ENCODE results near the gene PTTG1. TPM values are rescaled to one million over a fixed set of nuclear protein-coding genes. Genes with fewer than 3 reads are reported as not detected.

Gene PTTG1
- total RNA-seq, 4 donors from 2014 or later: 9.1 to 36.3 (median 14.4) TPM

DNA sequence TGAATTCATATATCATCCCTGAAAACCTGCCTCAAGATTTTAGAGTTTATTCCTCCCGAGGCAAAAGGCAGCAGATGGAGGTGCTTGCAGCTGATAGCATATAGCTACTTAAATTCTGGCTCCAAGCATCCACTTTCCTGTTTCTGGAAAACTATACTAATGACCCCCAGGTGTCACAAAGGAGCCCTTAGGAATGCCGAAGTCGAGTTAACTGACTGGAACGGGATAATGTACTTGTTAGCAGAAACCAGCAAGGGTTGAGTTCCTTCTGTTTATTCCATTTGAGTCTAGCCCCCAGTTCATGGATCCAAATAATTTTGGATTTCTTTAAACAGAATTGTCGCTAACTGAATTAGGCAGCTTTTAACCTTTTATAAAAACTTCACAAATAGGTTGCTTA lies 44.5 kb downstream of the PTTG1 start:
- Histone ChIP-seq H3K4me1 (peaks cover 0 to 20% (median 2%) of the 10 kb centered on the region in 4 donors), H3K9me3 (no peaks in the 10 kb centered on the region), H3K4me3 (no peak overlapping the region), H3K36me3 (no peaks in the 10 kb centered on the region), H3K27me3 (no peaks in the 10 kb centered on the region), H3K27ac (no peak overlapping the region)
- no peak for DNase-seq
- TF ChIP-seq, protein P1, sequence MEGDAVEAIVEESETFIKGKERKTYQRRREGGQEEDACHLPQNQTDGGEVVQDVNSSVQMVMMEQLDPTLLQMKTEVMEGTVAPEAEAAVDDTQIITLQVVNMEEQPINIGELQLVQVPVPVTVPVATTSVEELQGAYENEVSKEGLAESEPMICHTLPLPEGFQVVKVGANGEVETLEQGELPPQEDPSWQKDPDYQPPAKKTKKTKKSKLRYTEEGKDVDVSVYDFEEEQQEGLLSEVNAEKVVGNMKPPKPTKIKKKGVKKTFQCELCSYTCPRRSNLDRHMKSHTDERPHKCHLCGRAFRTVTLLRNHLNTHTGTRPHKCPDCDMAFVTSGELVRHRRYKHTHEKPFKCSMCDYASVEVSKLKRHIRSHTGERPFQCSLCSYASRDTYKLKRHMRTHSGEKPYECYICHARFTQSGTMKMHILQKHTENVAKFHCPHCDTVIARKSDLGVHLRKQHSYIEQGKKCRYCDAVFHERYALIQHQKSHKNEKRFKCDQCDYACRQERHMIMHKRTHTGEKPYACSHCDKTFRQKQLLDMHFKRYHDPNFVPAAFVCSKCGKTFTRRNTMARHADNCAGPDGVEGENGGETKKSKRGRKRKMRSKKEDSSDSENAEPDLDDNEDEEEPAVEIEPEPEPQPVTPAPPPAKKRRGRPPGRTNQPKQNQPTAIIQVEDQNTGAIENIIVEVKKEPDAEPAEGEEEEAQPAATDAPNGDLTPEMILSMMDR (IDR thresholded peaks at IDR 0.05): no peak
- TF ChIP-seq POLR2A (IDR thresholded peaks at IDR 0.05): no peak

DNA sequence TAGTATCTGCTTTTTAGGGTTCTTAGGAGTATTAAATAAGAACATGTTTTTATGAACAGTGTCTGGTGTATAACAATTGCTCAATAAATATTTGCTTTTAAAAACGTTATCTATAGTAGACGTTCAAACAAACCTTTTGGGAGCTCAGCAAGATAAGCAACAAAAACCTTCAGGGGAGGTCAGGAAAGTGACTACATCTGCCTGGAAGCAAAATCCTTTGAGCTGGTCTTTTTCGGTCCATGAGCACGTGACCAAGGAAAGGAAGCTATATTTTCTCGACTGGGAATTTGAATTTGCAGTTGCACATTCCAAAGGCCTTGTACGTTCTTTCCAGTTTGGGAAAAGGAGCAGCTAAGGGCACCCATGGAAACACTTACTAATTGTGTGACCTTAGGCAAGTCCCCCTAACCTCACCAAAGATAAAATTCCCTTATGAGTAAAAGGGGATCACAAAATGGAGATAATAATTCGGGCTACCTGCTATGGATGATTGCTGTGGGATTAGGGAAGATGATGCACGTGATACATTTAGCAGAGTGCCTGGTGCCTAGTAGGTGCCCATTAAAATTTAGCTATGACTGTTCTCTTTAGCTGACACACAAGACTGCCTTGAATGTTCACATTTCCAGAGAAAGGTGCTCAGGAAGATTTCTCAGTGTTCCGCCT lies 45.4 kb downstream of the PTTG1 start:
- DNase-seq: no peak
- Histone ChIP-seq H3K27me3 (no peaks in the 10 kb centered on the region), H3K4me1 (peaks cover 0 to 19% (median 2%) of the 10 kb centered on the region in 4 donors), H3K4me3 (peak overlapping the region in 3 of 4 donors; percentile 35 to 52 (median 49)), H3K27ac (peak overlapping the region in 3 of 4 donors; percentile 36 to 71 (median 36)), H3K9me3 (no peaks in the 10 kb centered on the region), H3K36me3 (no peaks in the 10 kb centered on the region)
- TF ChIP-seq POLR2A (IDR thresholded peaks at IDR 0.05): no peak
- TF ChIP-seq, protein P1 (IDR thresholded peaks at IDR 0.05): no peak

DNA sequence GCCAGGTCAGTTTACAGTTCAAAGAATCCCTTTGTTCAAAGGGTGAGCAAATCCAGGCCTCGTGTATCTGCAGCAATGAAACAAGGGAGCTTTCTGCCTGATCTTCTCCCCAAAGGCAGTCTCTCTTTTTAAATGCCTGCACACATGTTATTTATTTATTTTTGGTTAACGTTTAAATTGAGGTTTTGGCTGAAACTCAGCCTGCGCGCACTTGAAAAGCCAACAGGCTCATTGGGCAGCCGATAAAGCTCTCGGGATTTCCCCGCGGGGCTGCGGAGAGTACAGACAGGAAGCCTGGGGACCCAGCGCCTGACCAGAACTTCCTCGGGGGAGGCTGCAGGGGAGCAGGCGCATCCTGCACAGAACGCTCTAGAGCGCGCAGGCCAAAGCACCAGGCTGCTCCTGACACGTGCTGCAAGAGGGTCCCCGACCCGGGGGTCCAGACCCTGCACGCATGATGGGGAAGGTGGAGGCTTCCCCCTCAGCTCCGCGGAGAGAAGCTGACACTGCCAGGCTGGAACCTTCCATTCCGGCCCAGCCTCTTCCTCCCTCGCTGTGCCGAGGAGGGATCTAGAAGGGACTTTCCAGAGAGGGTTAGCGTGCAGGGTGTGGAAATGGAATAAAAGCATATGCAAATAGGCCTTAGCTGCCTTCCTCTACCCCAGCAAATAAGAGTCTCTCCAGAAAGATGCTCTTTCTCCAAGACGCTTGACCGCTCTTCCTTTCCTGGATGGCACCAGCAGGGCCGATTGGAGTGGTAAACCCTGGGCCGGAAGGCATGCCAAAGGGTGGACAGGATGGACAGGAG lies 46.1 kb downstream of the PTTG1 start:
- no peaks in the 10 kb centered on the region for H3K36me3 ChIP-seq
- H3K4me1 ChIP-seq: peaks cover 0 to 17% (median 2%) of the 10 kb centered on the region in 4 donors
- DNase-seq: peak; percentile 68 to 91 (median 82)
- no peaks in the 10 kb centered on the region for H3K27me3 ChIP-seq
- no peak for TF ChIP-seq POLR2A (IDR thresholded peaks at IDR 0.05)
- TF ChIP-seq, protein P1 (IDR thresholded peaks at IDR 0.05): no peak
- peak overlapping the region; percentile 29 to 52 (median 42) for H3K4me3 ChIP-seq
- peak overlapping the region in 3 of 4 donors; percentile 36 to 71 (median 36) for H3K27ac ChIP-seq
- no peaks in the 10 kb centered on the region for H3K9me3 ChIP-seq

DNA sequence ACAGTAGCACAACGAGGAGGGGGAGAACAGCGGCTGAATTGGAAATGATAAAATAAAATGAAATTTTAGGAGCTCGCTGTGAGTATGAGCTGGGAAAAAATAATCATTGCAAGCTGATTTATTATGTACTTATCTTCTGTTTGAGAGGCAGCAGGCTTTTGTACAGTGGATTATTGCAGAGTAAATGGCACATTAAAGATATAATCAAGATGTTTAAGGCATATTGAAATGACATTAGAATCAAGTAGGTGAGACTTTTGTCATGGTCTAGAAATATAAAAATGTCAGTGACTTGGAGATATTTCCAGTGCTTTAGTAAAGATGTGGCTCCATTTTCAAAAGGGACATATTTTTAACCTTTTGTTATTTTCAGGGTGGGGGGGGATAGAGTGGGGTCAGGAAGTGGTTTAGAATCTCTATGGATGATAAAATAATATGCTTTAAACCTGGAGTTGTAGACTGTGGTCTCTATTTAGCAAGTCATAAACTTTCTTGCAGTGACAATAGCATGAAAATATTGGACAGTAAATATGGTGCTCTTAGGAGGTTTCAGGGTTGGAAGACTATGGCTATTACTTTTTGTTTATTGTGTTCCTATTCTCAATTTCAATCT lies 46.8 kb downstream of the PTTG1 start:
- H3K27me3 ChIP-seq: no peaks in the 10 kb centered on the region
- no peak for DNase-seq
- peak overlapping the region in 2 of 4 donors; percentile 36 to 71 for H3K27ac ChIP-seq
- no peaks in the 10 kb centered on the region for H3K36me3 ChIP-seq
- H3K9me3 ChIP-seq: no peaks in the 10 kb centered on the region
- H3K4me1 ChIP-seq: peaks cover 0 to 17% (median 2%) of the 10 kb centered on the region in 4 donors
- TF ChIP-seq, protein P1 (IDR thresholded peaks at IDR 0.05): no peak
- no peak for TF ChIP-seq POLR2A (IDR thresholded peaks at IDR 0.05)
- H3K4me3 ChIP-seq: peak overlapping the region; percentile 29 to 52 (median 42)

Data from Peyer's patch (tissue), 4 donors.